Ovary (tissue), 9 donors: Measurements from ENCODE around the gene ESPN. TPM values are rescaled to one million over a fixed set of nuclear protein-coding genes. Genes with fewer than 3 reads are reported as not detected.
A peak's percentile ranks its signal among the peaks of the same experiment; 100 is the strongest.
"Not testable (repeated sequence)": the region's sequence is repeated elsewhere in the genome, so short reads cannot be mapped to it uniquely, and the experiment has no call there.

Experiments used
- DNase-seq, 5 donors: peaks; one replicate each; pipeline ENCODE4 v3.0.0-alpha.2; 2019 to 2020
- H3K27ac ChIP-seq, 2 donors: fragments of 200-600 bp; one replicate each; pipeline versions ENCODE4 v1.5.1 to v1.8.0; 2019 to 2022
- H3K27me3 ChIP-seq: fragments of 200-600 bp; one replicate; pipeline ENCODE4 v1.8.0; 2022
- H3K36me3 ChIP-seq: fragments of 200-600 bp; sonication (generic); one replicate; pipeline ENCODE4 v1.5.1; 2019
- H3K4me1 ChIP-seq: one replicate; pipeline ENCODE4 v1.8.1; 2013; ENCODE audit warnings: mild to moderate bottlenecking, moderate library complexity; ENCODE audit not compliant: insufficient read depth
- H3K4me3 ChIP-seq: fragments of 200-600 bp; sonication (generic); one replicate; pipeline ENCODE4 v1.5.1; 2017
- H3K9me3 ChIP-seq, 2 donors: fragments of 200-600 bp in 1 of 2; sonication (generic) in 1 of 2; one replicate each; pipeline versions ENCODE4 v1.5.1 to v1.8.1; 2013 to 2019; ENCODE audit warnings: mild to moderate bottlenecking in 1 of 2, moderate library complexity in 1 of 2
- EP300 ChIP-seq: sonication (generic); formaldehyde crosslinking; IDR thresholded peaks from one replicate; pipeline ENCODE4 v1.6.1; 2017; ENCODE audit warnings: antibody characterized with exemption
- POLR2A ChIP-seq: fragments of 450-650 bp; IDR thresholded peaks from one replicate; pipeline ENCODE4 v1.6.1; 2017; ENCODE audit warnings: antibody characterized with exemption, mild to moderate bottlenecking, moderate library complexity
- WGBS, 3 donors: extraction: QIAGEN DNeasy Blood & Tissue Kit in 1 of 3; methylation state at CpG; one replicate each; pipeline versions ENCODE4 v1.1.5 to v1.1.7; 2013 to 2017; 5-methylcytosine and 5-hydroxymethylcytosine counted together
- intact Hi-C, 4 donors: fragments of 100-400 bp; cut with DNase I; formaldehyde crosslinking; loops; one replicate each; pipeline versions ENCODE4 v1.11.0 to v1.15.1; 2022 to 2023
- polyA plus RNA-seq, 2 donors: library from polyadenylated mRNA; stranded (reverse); fragments of 200-250 nt in 1 of 2; fragments of 350-450 nt in 1 of 2; fragmentation: Illumina TruSeq in 1 of 2; extraction: RNeasy Lipid Tissue Mini Kit (QIAGEN cat#74804) in 1 of 2; gene quantifications; one replicate each; pipeline ENCODE4 v1.2.3, GENCODE V29; 2013 to 2014
- total RNA-seq, 7 donors: library from RNA; depleted of rRNA in 2 of 7; stranded (reverse); fragments of >200 nt in 2 of 7; fragmentation: NEBNext Ultra II Directional in 3 of 7; extraction: Animal tissue kit (Norgen Biotek cat#: 25700) in 3 of 7; gene quantifications; one replicate each; pipeline versions ENCODE4 v1.1.0 to v1.2.4, GENCODE V29; 2016 to 2023
- TF ChIP-seq, protein P1 (sequence below), 3 donors: fragments of 450-650 bp in 2 of 3; fragments of 200-600 bp in 1 of 3; IDR thresholded peaks; one replicate each; pipeline versions ENCODE4 v1.5.1 to v1.8.0; 2016 to 2022; ENCODE audit warnings: antibody characterized with exemption in 3 of 3, mild to moderate bottlenecking in 1 of 3
- donor health status: DM: no; HTN: no; CAD: no; lungs with moderate emphysema.
- donor health status: DM: no; HTN: no; CAD: no.
- donor health status: Bipolar disorder and iron deficiency.
- donor health status: DM: yes; HTN: yes; CAD: no.
- donor health status: DM: no; HTN: no; CAD: no.
- donor health status: DM: yes; HTN: yes; CAD: no.

The ESPN gene
- total and polyA plus RNA-seq, 9 donors, result 0.11 to 46.2 (median 1.5) TPM; not detected in 1

DNA sequence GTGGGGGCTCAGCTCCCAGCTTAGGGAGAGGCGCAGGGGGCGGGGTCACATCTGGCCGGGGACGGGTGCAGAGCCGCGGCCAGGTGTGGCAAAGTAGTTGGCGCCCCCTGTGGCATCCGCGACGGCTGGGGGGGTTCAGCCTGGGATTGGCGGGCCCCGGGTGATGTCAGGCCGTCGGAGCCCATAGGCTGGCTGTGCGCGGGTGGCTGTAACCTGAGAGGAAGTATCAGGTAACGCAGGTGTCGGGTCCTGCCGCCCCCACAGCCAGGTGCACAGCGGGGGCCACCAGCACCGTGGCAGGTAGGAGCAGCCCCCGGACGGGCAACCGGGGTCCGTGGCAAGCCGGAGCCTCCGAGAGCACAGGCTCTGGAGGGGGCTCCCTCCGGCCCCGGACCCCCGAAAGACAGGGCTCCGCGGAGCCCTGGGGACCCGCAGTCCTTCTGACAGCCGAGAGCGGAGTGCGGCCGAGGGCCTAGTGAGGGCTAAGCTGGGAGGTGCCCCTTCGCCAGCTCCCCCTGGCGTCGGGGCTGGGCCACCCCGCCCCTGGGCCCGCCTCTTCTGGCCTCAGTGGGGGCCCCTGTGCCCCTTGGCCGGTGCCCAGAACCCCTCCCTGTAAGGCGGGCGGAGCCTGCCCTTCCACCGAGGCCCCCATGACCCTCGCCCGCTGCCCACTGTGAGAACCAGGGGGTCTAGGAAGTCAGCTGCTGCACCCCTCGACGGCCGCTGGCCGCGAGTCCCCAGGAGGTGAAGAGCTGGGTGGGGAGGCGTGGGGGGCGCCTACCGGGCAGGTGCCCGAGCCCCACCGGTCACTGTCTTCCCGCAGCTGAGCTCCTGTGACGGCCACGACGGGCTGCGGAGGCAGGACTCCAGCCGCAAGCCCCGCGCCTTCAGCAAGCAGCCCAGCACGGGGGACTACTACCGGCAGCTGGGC, 23.5 kb downstream of the ESPN start:
- 1 to 2% (median 1%) methylated on average over 27 to 68 of the region's 68 CpGs for WGBS, 3 donors

DNA sequence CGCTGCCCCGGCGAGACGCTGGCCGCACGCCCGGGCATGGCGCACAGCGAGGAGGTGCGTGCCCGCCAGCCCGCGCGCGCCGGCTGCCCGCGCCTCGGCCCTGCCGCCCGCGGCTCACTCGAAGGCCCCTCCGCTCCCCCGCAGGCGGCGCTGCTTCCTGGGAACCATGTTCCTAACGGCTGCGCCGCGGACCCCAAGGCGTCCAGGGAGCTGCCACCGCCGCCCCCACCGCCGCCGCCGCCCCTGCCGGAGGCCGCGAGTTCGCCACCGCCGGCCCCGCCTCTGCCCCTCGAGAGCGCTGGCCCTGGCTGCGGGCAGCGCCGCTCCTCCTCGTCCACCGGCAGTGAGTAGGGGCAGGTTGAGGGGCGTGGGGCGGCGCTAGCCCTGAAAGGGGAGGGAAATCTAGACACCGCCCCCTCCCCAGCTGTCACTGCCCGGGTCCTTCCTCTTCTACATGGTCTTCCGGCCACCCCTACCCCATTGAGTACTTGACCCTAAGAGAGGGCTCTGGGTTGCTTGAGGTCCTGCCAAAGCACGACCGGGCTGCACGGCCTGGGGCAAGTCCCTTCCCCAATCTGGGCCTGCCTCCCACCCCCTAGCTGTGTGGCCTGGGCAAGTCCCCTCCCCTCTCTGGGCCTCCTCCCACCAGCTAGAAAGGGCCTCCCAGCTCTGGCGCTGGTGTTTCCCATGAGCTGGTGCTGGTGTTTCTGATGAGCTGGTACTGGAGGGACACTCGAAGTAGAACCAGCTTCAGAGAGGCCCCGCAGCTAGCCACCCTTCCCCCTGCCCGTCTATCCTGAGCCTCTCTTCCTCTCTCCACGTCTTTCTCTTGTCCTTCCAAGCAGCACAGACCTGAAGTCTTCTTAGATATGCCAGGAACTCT, 24.4 kb downstream of the ESPN start:
- peak in 2 of 5 donors; percentile 44 to 50 for DNase-seq
- no peak overlapping the region for H3K4me3 ChIP-seq
- H3K9me3 ChIP-seq, result no peaks in the 10 kb centered on the region
- H3K27me3 ChIP-seq, result no peaks in the 10 kb centered on the region
- no peaks in the 10 kb centered on the region for H3K4me1 ChIP-seq
- 2 to 8% (median 3%) methylated on average over 23 to 66 of the region's 66 CpGs for WGBS, 3 donors
- H3K27ac ChIP-seq, result no peak overlapping the region
- no peaks in the 10 kb centered on the region for H3K36me3 ChIP-seq
- TF ChIP-seq EP300 (no peak), POLR2A (no peak)
- TF ChIP-seq, protein P1, sequence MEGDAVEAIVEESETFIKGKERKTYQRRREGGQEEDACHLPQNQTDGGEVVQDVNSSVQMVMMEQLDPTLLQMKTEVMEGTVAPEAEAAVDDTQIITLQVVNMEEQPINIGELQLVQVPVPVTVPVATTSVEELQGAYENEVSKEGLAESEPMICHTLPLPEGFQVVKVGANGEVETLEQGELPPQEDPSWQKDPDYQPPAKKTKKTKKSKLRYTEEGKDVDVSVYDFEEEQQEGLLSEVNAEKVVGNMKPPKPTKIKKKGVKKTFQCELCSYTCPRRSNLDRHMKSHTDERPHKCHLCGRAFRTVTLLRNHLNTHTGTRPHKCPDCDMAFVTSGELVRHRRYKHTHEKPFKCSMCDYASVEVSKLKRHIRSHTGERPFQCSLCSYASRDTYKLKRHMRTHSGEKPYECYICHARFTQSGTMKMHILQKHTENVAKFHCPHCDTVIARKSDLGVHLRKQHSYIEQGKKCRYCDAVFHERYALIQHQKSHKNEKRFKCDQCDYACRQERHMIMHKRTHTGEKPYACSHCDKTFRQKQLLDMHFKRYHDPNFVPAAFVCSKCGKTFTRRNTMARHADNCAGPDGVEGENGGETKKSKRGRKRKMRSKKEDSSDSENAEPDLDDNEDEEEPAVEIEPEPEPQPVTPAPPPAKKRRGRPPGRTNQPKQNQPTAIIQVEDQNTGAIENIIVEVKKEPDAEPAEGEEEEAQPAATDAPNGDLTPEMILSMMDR (IDR thresholded peaks at IDR 0.05), result no peak
- intact Hi-C loops, result no loop called here

More for the DNA sequence above, 23.5 kb downstream of the ESPN start:
- no peak for DNase-seq
- Histone ChIP-seq H3K27me3 (no peaks in the 10 kb centered on the region), H3K9me3 (no peaks in the 10 kb centered on the region), H3K4me3 (no peak overlapping the region), H3K27ac (no peak overlapping the region), H3K4me1 (no peaks in the 10 kb centered on the region), H3K36me3 (no peaks in the 10 kb centered on the region)
- intact Hi-C loops, result no loop called here
- TF ChIP-seq EP300 (no peak), POLR2A (no peak)
- TF ChIP-seq, protein P1 (IDR thresholded peaks at IDR 0.05), result no peak

DNA sequence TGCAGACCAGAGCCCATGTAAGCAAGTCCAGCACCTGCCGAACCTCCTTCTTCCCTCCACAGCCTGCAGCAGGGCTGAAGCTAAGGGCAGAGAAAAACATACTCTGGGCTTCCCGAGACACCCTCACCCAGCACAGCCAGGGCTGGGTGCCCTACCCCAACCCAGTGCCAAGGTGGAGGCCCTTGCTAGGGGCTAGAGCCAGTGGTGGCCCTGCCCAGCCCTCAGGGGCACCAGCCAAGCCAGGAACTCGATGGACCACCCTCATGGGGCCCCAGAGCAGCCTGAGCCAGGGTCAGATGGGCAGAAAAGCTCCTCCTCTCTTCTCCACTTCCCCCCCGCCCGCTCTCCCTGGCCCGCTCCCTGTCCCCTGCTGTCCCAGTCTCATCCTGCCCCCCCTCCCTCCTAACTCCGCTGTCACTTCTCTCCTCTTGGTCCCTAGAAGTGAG, 25.5 kb downstream of the ESPN start:
- H3K4me3 ChIP-seq, result no peak overlapping the region
- WGBS, 3 donors, result 21 to 33% (median 27%) methylated on average over 7 of the region's 7 CpGs
- no peaks in the 10 kb centered on the region for H3K9me3 ChIP-seq
- intact Hi-C loops, result no loop called here
- TF ChIP-seq EP300 (no peak), POLR2A (no peak)
- TF ChIP-seq, protein P1 (IDR thresholded peaks at IDR 0.05), result no peak
- no peaks in the 10 kb centered on the region for H3K27me3 ChIP-seq
- H3K4me1 ChIP-seq, result peaks cover 3% of the 10 kb centered on the region
- no peaks in the 10 kb centered on the region for H3K36me3 ChIP-seq
- H3K27ac ChIP-seq, result no peak overlapping the region
- DNase-seq, result no peak

DNA sequence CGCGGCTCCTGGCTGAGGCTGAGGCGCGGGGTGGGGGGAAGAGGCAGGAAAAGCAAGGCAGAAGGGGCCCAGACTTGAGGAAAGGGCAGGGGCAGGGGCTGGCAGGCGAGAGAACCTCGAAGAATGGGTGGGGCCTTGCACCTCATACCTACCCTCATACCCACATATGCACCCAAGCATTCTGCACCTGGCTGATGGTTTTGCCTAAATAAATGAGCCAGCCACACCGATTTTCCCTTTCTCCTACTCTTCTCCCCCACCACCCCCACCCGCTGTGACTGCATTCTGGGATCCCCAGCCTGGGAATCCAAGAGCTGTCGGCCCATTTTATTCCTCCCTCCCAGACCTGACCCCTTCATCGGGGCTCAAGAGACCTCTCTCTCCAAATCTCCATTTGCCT, 25.9 kb downstream of the ESPN start:
- WGBS, 3 donors, result 36 to 40% (median 40%) methylated on average over 10 of the region's 10 CpGs
- H3K27ac ChIP-seq, H3K4me1 ChIP-seq, DNase-seq, H3K27me3 ChIP-seq, H3K36me3 ChIP-seq, H3K4me3 ChIP-seq, H3K9me3 ChIP-seq, intact Hi-C loops: not testable (repeated sequence)
